Activated CD4-positive, CD25-positive, alpha-beta regulatory T cell (primary cell): Measurements from ENCODE around the gene TRIM58.

ENCODE experiments used
- DNase-seq, 4 experiments: peaks; one replicate each; lab custom pipeline; 2025; lab: John Stamatoyannopoulos, UW

TRIM58 gene

GRCh38 chr1:247857069-247857984 lies at the start of gene TRIM58:
Gene TRIM58, plus strand, starts transcription at chr1:247857187. Its CDS starts 60 bp downstream, at chr1:247857247.
- DNase-seq, result no peak

- no peak for DNase-seq
These were observed 44.4 kb upstream of the TRIM58 start for GRCh38 chr1:247812637-247813036.

- no peak for DNase-seq
These were observed 34.9 kb upstream of the TRIM58 start for GRCh38 chr1:247822060-247822459.

GRCh38 chr1:247824023-247824422 lies 33.0 kb upstream of the TRIM58 start, which contains the start of gene OR14A16:
Gene OR14A16, minus strand, starts transcription at chr1:247824119. Its CDS starts 8,390 bp downstream, at chr1:247815729.
- DNase-seq, result no peak

GRCh38 chr1:247825362-247825761 lies 31.6 kb upstream of the TRIM58 start:
- DNase-seq, result no peak

- DNase-seq, result no peak
These were observed 27.3 kb upstream of the TRIM58 start for GRCh38 chr1:247829656-247830055.

- no peak for DNase-seq
These were observed 23.4 kb upstream of the TRIM58 start for GRCh38 chr1:247833601-247834000.

- DNase-seq, result no peak
These were observed 16.2 kb upstream of the TRIM58 start for GRCh38 chr1:247840818-247841217.

GRCh38 chr1:247841796-247842195 lies 15.2 kb upstream of the TRIM58 start, which contains the start of gene OR11L1:
Gene OR11L1, minus strand, starts transcription at chr1:247841896. Its CDS starts 0 bp downstream, at chr1:247841896.
- DNase-seq, result no peak

- DNase-seq, result no peak
These were observed 13.6 kb upstream of the TRIM58 start for GRCh38 chr1:247843411-247843810.

- DNase-seq, result no peak
These were observed 11.8 kb upstream of the TRIM58 start for GRCh38 chr1:247845011-247845692.

- no peak for DNase-seq
These were observed 11.3 kb upstream of the TRIM58 start for GRCh38 chr1:247845693-247846017.

- no peak for DNase-seq
These were observed 8.6 kb upstream of the TRIM58 start for GRCh38 chr1:247848346-247848745.

GRCh38 chr1:247849616-247850015 lies 7.4 kb upstream of the TRIM58 start:
- no peak for DNase-seq

- no peak for DNase-seq
These were observed 2.0 kb upstream of the TRIM58 start for GRCh38 chr1:247854899-247855545.

- no peak for DNase-seq
These were observed 1.1 kb upstream of the TRIM58 start for GRCh38 chr1:247855911-247856310.

GRCh38 chr1:247857985-247858619 lies 1.1 kb downstream of the TRIM58 start:
- DNase-seq, result no peak

GRCh38 chr1:247862756-247863155 lies 5.8 kb downstream of the TRIM58 start:
- no peak for DNase-seq

GRCh38 chr1:247864644-247865043 lies 7.7 kb downstream of the TRIM58 start:
- DNase-seq, result no peak

GRCh38 chr1:247865416-247865815 lies 8.4 kb downstream of the TRIM58 start:
- DNase-seq, result no peak

GRCh38 chr1:247883346-247883745 lies 26.4 kb downstream of the TRIM58 start:
- no peak for DNase-seq

- no peak for DNase-seq
These were observed 27.9 kb downstream of the TRIM58 start for GRCh38 chr1:247884797-247885413.
